SK-N-SH treated with all-trans-retinoic acid at 6 μM for 48 hours (cell line): ENCODE data around the gene TM4SF20.

Source experiments
- ARNTL ChIP-seq: fragments of 450-650 bp; formaldehyde crosslinking; IDR thresholded peaks from 2 replicates; pipeline ENCODE4 v1.5.0; 2020; ENCODE audit warnings: low read depth, mild to moderate bottlenecking, moderate library complexity, borderline replicate concordance
- ESRRG ChIP-seq: fragments of 250-450 bp; sonication (Bioruptor Pico); IDR thresholded peaks from 2 replicates; pipeline ENCODE4 v1.6.1; 2021; ENCODE audit warnings: mild to moderate bottlenecking
- ISL1 ChIP-seq: fragments of 250-450 bp; sonication (Bioruptor Pico); IDR thresholded peaks from 2 replicates; pipeline ENCODE4 v2.1.2; 2022; ENCODE audit warnings: mild to moderate bottlenecking, moderate library complexity
- PATZ1 ChIP-seq: fragments of 250-450 bp; sonication (Bioruptor Pico); IDR thresholded peaks from 2 replicates; pipeline ENCODE4 v1.8.0; 2020; ENCODE audit warnings: mild to moderate bottlenecking, moderate library complexity, borderline replicate concordance
- RARB ChIP-seq: fragments of 250-450 bp; sonication (Bioruptor Pico); IDR thresholded peaks from 2 replicates; pipeline ENCODE4 v1.8.0; 2021; ENCODE audit warnings: mild to moderate bottlenecking, moderate library complexity
- SNAI2 ChIP-seq: fragments of 250-450 bp; sonication (Bioruptor Pico); IDR thresholded peaks from 2 replicates; pipeline ENCODE4 v1.5.0; 2020; ENCODE audit warnings: mild to moderate bottlenecking, moderate library complexity
- ZC3H10 ChIP-seq: fragments of 250-450 bp; sonication (Bioruptor Pico); IDR thresholded peaks from 2 replicates; pipeline ENCODE4 v1.5.1; 2021; ENCODE audit warnings: mild to moderate bottlenecking, moderate library complexity
- ZFP3 ChIP-seq: fragments of 250-450 bp; sonication (Bioruptor Pico); IDR thresholded peaks from 2 replicates; pipeline ENCODE4 v1.5.0; 2020; ENCODE audit warnings: mild to moderate bottlenecking, moderate library complexity
- TF ChIP-seq, protein P1 (sequence below): fragments of 250-450 bp; sonication (Bioruptor Pico); IDR thresholded peaks from 2 replicates; pipeline ENCODE4 v1.5.1; 2020; ENCODE audit warnings: low read depth, mild to moderate bottlenecking, moderate library complexity
- TF ChIP-seq, protein P2 (sequence below): fragments of 250-450 bp; sonication (Bioruptor Pico); IDR thresholded peaks from 2 replicates; pipeline ENCODE4 v1.5.0; 2020; ENCODE audit warnings: mild to moderate bottlenecking, moderate library complexity

- TF ChIP-seq PATZ1 (CRISPR knock-in tag) = no peak
- TF ChIP-seq ZFP3 (CRISPR knock-in tag) = no peak
- TF ChIP-seq ESRRG (CRISPR knock-in tag) = no peak
- TF ChIP-seq SNAI2 (CRISPR knock-in tag) = no peak
- TF ChIP-seq ARNTL (CRISPR knock-in tag) = no peak
- TF ChIP-seq, protein P1, sequence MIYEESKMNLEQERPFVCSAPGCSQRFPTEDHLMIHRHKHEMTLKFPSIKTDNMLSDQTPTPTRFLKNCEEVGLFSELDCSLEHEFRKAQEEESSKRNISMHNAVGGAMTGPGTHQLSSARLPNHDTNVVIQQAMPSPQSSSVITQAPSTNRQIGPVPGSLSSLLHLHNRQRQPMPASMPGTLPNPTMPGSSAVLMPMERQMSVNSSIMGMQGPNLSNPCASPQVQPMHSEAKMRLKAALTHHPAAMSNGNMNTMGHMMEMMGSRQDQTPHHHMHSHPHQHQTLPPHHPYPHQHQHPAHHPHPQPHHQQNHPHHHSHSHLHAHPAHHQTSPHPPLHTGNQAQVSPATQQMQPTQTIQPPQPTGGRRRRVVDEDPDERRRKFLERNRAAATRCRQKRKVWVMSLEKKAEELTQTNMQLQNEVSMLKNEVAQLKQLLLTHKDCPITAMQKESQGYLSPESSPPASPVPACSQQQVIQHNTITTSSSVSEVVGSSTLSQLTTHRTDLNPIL (CRISPR knock-in tag) = no peak
- peak; percentile 70 for TF ChIP-seq ISL1
- no peak for TF ChIP-seq ZC3H10 (CRISPR knock-in tag)
- TF ChIP-seq, protein P2, sequence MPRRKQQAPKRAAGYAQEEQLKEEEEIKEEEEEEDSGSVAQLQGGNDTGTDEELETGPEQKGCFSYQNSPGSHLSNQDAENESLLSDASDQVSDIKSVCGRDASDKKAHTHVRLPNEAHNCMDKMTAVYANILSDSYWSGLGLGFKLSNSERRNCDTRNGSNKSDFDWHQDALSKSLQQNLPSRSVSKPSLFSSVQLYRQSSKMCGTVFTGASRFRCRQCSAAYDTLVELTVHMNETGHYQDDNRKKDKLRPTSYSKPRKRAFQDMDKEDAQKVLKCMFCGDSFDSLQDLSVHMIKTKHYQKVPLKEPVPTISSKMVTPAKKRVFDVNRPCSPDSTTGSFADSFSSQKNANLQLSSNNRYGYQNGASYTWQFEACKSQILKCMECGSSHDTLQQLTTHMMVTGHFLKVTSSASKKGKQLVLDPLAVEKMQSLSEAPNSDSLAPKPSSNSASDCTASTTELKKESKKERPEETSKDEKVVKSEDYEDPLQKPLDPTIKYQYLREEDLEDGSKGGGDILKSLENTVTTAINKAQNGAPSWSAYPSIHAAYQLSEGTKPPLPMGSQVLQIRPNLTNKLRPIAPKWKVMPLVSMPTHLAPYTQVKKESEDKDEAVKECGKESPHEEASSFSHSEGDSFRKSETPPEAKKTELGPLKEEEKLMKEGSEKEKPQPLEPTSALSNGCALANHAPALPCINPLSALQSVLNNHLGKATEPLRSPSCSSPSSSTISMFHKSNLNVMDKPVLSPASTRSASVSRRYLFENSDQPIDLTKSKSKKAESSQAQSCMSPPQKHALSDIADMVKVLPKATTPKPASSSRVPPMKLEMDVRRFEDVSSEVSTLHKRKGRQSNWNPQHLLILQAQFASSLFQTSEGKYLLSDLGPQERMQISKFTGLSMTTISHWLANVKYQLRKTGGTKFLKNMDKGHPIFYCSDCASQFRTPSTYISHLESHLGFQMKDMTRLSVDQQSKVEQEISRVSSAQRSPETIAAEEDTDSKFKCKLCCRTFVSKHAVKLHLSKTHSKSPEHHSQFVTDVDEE (CRISPR knock-in tag) = no peak
- TF ChIP-seq RARB = no peak
Measured at GRCh38 chr2:227365833-227366232, 13.3 kb downstream of the TM4SF20 start.
